Uterus (tissue), 2 donors: ENCODE measurements around the gene TEK.

ENCODE experiments used
- POLR2A ChIP-seq, 2 donors: fragments of 450-650 bp; IDR thresholded peaks; one replicate each; pipeline ENCODE4 v1.6.1; 2016; ENCODE audit warnings: antibody characterized with exemption in 2 of 2, mild to moderate bottlenecking in 1 of 2, moderate library complexity in 1 of 2
- TF ChIP-seq, protein P1 (sequence below), 4 experiments: fragments of 200-600 bp in 2 of 4; fragments of 450-650 bp in 2 of 4; sonication (generic) in 2 of 4; IDR thresholded peaks; one replicate each; pipeline ENCODE4 v1.5.1; 2016 to 2019; ENCODE audit warnings: antibody characterized with exemption in 4 of 4, mild to moderate bottlenecking in 2 of 4, moderate library complexity in 1 of 4

- TF ChIP-seq, protein P1, sequence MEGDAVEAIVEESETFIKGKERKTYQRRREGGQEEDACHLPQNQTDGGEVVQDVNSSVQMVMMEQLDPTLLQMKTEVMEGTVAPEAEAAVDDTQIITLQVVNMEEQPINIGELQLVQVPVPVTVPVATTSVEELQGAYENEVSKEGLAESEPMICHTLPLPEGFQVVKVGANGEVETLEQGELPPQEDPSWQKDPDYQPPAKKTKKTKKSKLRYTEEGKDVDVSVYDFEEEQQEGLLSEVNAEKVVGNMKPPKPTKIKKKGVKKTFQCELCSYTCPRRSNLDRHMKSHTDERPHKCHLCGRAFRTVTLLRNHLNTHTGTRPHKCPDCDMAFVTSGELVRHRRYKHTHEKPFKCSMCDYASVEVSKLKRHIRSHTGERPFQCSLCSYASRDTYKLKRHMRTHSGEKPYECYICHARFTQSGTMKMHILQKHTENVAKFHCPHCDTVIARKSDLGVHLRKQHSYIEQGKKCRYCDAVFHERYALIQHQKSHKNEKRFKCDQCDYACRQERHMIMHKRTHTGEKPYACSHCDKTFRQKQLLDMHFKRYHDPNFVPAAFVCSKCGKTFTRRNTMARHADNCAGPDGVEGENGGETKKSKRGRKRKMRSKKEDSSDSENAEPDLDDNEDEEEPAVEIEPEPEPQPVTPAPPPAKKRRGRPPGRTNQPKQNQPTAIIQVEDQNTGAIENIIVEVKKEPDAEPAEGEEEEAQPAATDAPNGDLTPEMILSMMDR (IDR thresholded peaks at IDR 0.05) = no peak
- no peak for TF ChIP-seq POLR2A (IDR thresholded peaks at IDR 0.05)
These were observed 16.0 kb downstream of the TEK start for GRCh38 chr9:27125030-27125429.
